Neural crest cell (in vitro differentiated cells): ENCODE data around the gene ZNF845. TPM values are rescaled to one million over a fixed set of nuclear protein-coding genes. Genes with fewer than 3 reads are reported as not detected.
A peak's percentile ranks its signal among the peaks of the same experiment; 100 is the strongest.

Experiments used
- DNase-seq: peaks from one replicate; pipeline ENCODE4 v3.0.0; 2021; ENCODE audit warnings: low read depth, mixed read lengths, low spot score
- H3K27ac Mint-ChIP-seq: one replicate; pipeline ENCODE4 v1.8.0; 2021; ENCODE audit warnings: mild to moderate bottlenecking, mixed read lengths; ENCODE audit not compliant: unreplicated experiment
- H3K27me3 Mint-ChIP-seq: 2 replicates; pipeline ENCODE4 v1.8.0; 2021; ENCODE audit warnings: low read depth, mild to moderate bottlenecking, mixed read lengths
- H3K36me3 Mint-ChIP-seq: 2 replicates; pipeline ENCODE4 v1.8.0; 2021; ENCODE audit warnings: low read depth, mild to moderate bottlenecking, mixed read lengths
- H3K4me1 Mint-ChIP-seq: 2 replicates; pipeline ENCODE4 v1.8.0; 2021; ENCODE audit warnings: mixed read lengths
- H3K4me3 Mint-ChIP-seq: one replicate; pipeline ENCODE4 v1.8.0; 2021; ENCODE audit warnings: mild to moderate bottlenecking, mixed read lengths
- H3K9me3 Mint-ChIP-seq: 2 replicates; pipeline ENCODE4 v1.8.0; 2021; ENCODE audit warnings: mixed read lengths
- CTCF ChIP-seq: fragments of 200-600 bp; sonication (generic); conservative IDR thresholded peaks from 2 replicates; pipeline ENCODE4 v1.5.0; 2021; ENCODE audit warnings: antibody characterized with exemption, mild to moderate bottlenecking
- total RNA-seq: library from RNA; stranded (reverse); gene quantifications from 2 replicates; pipeline ENCODE4 v1.2.1, GENCODE V29; 2021

ZNF845 gene
- total RNA-seq, 1 donor from 2014 or later = 8.2 TPM

- H3K27ac Mint-ChIP-seq = no peak overlapping the region
- peaks cover 50% of the 10 kb centered on the region for H3K27me3 Mint-ChIP-seq
- peak; percentile 76 for TF ChIP-seq CTCF
- peaks cover 15% of the 10 kb centered on the region for H3K9me3 Mint-ChIP-seq
- H3K4me1 Mint-ChIP-seq = no peaks in the 10 kb centered on the region
- peak; percentile 26 for DNase-seq
- H3K4me3 Mint-ChIP-seq = no peak overlapping the region
- H3K36me3 Mint-ChIP-seq = no peaks in the 10 kb centered on the region
These were observed 25.2 kb upstream of the ZNF845 start for GRCh38 chr19:53308339-53308811.

- Mint-ChIP-seq H3K27ac (no peak overlapping the region), H3K27me3 (peaks cover 61% of the 10 kb centered on the region), H3K36me3 (no peaks in the 10 kb centered on the region), H3K4me1 (no peaks in the 10 kb centered on the region), H3K4me3 (no peak overlapping the region), H3K9me3 (peaks cover 15% of the 10 kb centered on the region)
- no peak for DNase-seq
- TF ChIP-seq CTCF = no peak
These were observed 22.5 kb upstream of the ZNF845 start for GRCh38 chr19:53311044-53311443.

- Mint-ChIP-seq H3K4me1 (no peaks in the 10 kb centered on the region), H3K27me3 (peaks cover 52% of the 10 kb centered on the region), H3K9me3 (peaks cover 8% of the 10 kb centered on the region), H3K27ac (no peak overlapping the region), H3K36me3 (no peaks in the 10 kb centered on the region), H3K4me3 (no peak overlapping the region)
- TF ChIP-seq CTCF = no peak
- no peak for DNase-seq
These were observed 21.7 kb upstream of the ZNF845 start for GRCh38 chr19:53311897-53312296.

- DNase-seq = no peak
- Mint-ChIP-seq H3K9me3 (peaks cover 17% of the 10 kb centered on the region), H3K27me3 (no peaks in the 10 kb centered on the region), H3K36me3 (peaks cover 17% of the 10 kb centered on the region), H3K4me3 (no peak overlapping the region), H3K4me1 (peaks cover 11% of the 10 kb centered on the region), H3K27ac (no peak overlapping the region)
- no peak for TF ChIP-seq CTCF
These were observed 4.6 kb upstream of the ZNF845 start for GRCh38 chr19:53328967-53329366.

- H3K4me3 Mint-ChIP-seq = peak overlapping the region; percentile 94
- H3K27me3 Mint-ChIP-seq = no peaks in the 10 kb centered on the region
- no peak for DNase-seq
- H3K36me3 Mint-ChIP-seq = peaks cover 12% of the 10 kb centered on the region
- H3K4me1 Mint-ChIP-seq = peaks cover 16% of the 10 kb centered on the region
- TF ChIP-seq CTCF = no peak
- H3K9me3 Mint-ChIP-seq = peaks cover 10% of the 10 kb centered on the region
- H3K27ac Mint-ChIP-seq = no peak overlapping the region
These were observed 1.1 kb upstream of the ZNF845 start for GRCh38 chr19:53332484-53332883.
